Brain microvascular endothelial cell (primary cell): ENCODE results near the gene PHEX.

Experiments
- DNase-seq: peaks from one replicate; pipeline ENCODE4 v3.0.0-alpha.2; 2020
- H3K27ac ChIP-seq: fragments of 250-450 bp; sonication (Bioruptor Pico); 2 replicates; pipeline ENCODE4 v1.5.1; 2020; ENCODE audit warnings: mild to moderate bottlenecking, moderate library complexity
- H3K27me3 ChIP-seq: fragments of 250-450 bp; sonication (Bioruptor Pico); replicated peaks from 2 replicates; pipeline ENCODE4 v1.5.1; 2020; ENCODE audit warnings: mild to moderate bottlenecking
- H3K36me3 ChIP-seq: fragments of 250-450 bp; sonication (Bioruptor Pico); replicated peaks from 2 replicates; pipeline ENCODE4 v1.5.1; 2020; ENCODE audit warnings: mild to moderate bottlenecking
- H3K4me3 ChIP-seq: 2 replicates; pipeline ENCODE4 v1.5.1; 2011; ENCODE audit warnings: low read depth, mild to moderate bottlenecking, control low read depth, low read length, moderate library complexity
- CTCF ChIP-seq: IDR thresholded peaks from 2 replicates; pipeline ENCODE4 v1.5.1; 2011; ENCODE audit warnings: low read depth, mild to moderate bottlenecking, moderate library complexity, low read length, control low read depth, inconsistent platforms; ENCODE audit errors: missing control alignments
- in situ Hi-C: cut with HindIII; loops from 2 replicates; pipeline ENCODE4 v1.10.0; 2017; ENCODE audit warnings: low sequenced_read_pairs, low pct_ligation_motif_present

Gene PHEX

DNA sequence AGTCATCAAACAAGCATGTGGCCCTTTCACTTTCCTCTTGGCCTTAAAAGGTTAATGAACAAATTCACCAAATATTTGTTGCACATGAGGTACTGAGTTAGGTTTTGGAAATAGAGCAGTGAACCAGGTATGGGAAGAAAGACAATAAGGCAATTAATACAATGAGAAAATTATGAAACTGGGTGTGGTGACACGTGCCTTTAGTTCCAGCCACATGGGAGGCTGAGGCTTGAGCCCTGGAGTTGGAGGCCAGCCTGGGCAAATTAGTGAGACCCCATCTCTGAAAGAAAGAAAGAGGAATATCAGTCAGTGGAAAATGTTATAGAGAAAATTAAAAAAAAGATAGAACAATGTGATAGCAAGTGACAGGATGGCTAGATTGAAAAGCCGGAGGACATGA, 8.1 kb downstream of the PHEX start:
- TF ChIP-seq CTCF, result no peak
- no peaks in the 10 kb centered on the region for H3K36me3 ChIP-seq
- DNase-seq, result no peak
- no peak overlapping the region for H3K4me3 ChIP-seq
- in situ Hi-C loops, result no loop called here
- no peaks in the 10 kb centered on the region for H3K27me3 ChIP-seq
- H3K27ac ChIP-seq, result no peak overlapping the region

- in situ Hi-C loops, result no loop called here
- Histone ChIP-seq H3K27ac (no peak overlapping the region), H3K4me3 (no peak overlapping the region), H3K27me3 (no peaks in the 10 kb centered on the region), H3K36me3 (no peaks in the 10 kb centered on the region)
- no peak for DNase-seq
- TF ChIP-seq CTCF, result no peak
These were observed 9.9 kb downstream of the PHEX start for GRCh38 chrX:22041907-22042530.

- DNase-seq, result no peak
- TF ChIP-seq CTCF, result no peak
- H3K4me3 ChIP-seq, result no peak overlapping the region
- H3K36me3 ChIP-seq, result no peaks in the 10 kb centered on the region
- no peaks in the 10 kb centered on the region for H3K27me3 ChIP-seq
- no peak overlapping the region for H3K27ac ChIP-seq
- in situ Hi-C loops, result no loop called here
These were observed 11.7 kb downstream of the PHEX start for GRCh38 chrX:22043872-22044271.

DNA sequence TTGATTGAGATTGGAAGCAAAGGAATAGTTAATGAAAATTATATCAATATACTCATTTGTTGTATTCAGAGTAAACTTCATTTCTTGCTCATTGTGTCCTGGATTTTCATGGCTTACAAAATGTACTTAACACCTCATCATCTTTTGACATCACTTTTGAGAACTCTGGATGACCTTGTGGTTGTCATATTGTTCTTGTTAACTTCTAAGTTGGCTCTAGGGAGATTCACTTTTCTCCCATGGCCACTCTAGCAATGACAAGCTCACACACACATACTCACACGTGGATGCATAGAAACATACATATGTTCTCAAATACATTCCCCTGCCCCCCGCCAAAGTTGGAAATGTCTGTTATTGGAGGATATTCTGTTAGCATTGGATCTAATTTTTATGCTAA, 15.3 kb downstream of the PHEX start:
- H3K4me3 ChIP-seq, result no peak overlapping the region
- no peak overlapping the region for H3K27ac ChIP-seq
- no peaks in the 10 kb centered on the region for H3K27me3 ChIP-seq
- H3K36me3 ChIP-seq, result no peaks in the 10 kb centered on the region
- no peak for DNase-seq
- no peak for TF ChIP-seq CTCF
- in situ Hi-C loops, result no loop called here

- Histone ChIP-seq H3K36me3 (no peaks in the 10 kb centered on the region), H3K27me3 (no peaks in the 10 kb centered on the region), H3K27ac (no peak overlapping the region), H3K4me3 (no peak overlapping the region)
- TF ChIP-seq CTCF, result no peak
- in situ Hi-C loops, result no loop called here
- no peak for DNase-seq
These were observed 21.4 kb downstream of the PHEX start for GRCh38 chrX:22053481-22053880.

DNA sequence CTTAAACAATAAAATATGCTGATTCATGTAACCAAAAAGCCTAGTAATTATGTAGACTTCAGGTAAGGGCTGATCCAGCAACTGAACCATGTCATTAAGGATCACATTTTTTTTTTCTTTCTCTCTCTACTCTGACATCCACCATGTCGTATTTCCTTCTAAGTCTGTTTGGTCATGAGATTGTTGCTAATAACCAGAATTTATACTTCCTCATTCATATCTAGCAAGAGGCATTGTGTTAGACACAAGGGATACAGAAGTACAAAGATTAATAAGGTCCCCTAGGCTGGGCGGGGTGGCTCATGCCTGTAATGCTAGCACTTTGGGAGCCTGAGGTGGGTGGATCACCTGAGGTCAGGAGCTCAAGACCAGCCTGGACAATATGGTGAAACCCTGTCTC, 24.1 kb downstream of the PHEX start:
- H3K27me3 ChIP-seq, result no peaks in the 10 kb centered on the region
- no peaks in the 10 kb centered on the region for H3K36me3 ChIP-seq
- no peak overlapping the region for H3K27ac ChIP-seq
- in situ Hi-C loops, result no loop called here
- no peak overlapping the region for H3K4me3 ChIP-seq
- DNase-seq, result no peak
- TF ChIP-seq CTCF, result no peak
